GM18909 (cell line): ENCODE results near the gene SOCS2.
A peak's percentile ranks its signal among the peaks of the same experiment; 100 is the strongest.
"Not testable (repeated sequence)": the region's sequence is repeated elsewhere in the genome, so short reads cannot be mapped to it uniquely, and the experiment has no call there.

Experiments used
- ATAC-seq: cut with Tn5 transposase; IDR thresholded peaks from one replicate; pipeline ENCODE4 v1.9.1; 2021; ENCODE audit warnings: mild to moderate bottlenecking; ENCODE audit not compliant: unreplicated experiment, poor library complexity

SOCS2 gene, protein sequence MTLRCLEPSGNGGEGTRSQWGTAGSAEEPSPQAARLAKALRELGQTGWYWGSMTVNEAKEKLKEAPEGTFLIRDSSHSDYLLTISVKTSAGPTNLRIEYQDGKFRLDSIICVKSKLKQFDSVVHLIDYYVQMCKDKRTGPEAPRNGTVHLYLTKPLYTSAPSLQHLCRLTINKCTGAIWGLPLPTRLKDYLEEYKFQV

GRCh38 chr12:93571925-93572711, at the start of gene SOCS2:
Gene SOCS2, plus strand, starts transcription at chr12:93572675. Its CDS starts 223 bp downstream, at chr12:93572898.
- ATAC-seq, result no peak

DNA sequence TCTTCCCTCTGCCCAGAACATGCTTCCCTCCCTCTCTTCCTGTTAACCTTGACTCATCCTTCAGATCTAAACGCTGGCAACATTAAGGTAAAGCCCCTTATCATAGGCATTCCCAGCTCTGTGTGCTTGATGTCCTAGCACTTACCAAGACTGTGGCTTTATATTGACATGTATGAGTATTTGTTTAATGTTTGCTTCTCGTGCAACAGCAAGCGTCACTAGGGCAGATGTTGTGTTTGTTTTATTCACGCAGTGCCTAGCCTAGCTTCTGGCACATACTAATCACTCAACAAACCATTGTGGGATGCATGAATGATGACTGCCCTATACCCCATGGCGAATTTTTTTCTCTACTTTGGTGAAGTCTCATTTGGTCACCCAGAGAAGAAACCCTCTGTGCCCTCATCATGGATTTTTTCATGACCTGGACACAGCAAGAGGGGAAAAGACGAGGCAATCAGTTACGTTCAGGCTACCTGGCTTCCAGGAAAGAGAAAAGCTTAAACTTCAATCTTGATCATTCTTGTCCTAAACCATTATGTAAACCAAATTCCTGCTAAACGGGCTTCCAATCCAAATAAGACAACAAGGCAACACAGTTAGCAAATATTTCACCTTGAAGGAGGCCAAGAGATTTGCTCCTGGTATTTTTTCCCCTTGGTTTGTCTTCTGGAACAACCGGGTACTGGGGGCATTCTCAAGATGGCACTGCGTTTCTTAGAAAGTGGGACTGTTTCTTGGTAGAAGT, 47.9 kb upstream of the SOCS2 start:
- no peak for ATAC-seq

- ATAC-seq, result no peak
Measured at GRCh38 chr12:93526786-93527428, 45.6 kb upstream of the SOCS2 start.

DNA sequence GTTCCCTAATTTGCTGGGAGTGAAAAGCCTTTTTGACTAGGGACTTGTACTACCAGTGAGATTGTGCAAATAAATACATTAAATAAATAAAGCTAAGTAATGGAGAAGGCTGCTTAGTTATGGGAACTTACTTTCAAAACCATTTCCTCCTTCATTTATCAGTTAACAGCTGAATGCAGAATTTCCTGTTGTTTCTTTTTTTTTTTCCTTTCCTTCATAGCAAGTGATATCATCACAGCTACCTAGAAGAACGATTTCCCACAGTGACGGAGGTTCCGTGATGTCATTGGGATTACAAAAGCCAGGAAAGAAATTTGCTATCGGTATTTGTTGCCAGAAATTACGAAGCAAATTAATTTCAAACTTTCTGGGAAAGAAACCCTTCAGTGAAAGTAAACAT, 42.1 kb upstream of the SOCS2 start:
- no peak for ATAC-seq

- no peak for ATAC-seq
Measured at GRCh38 chr12:93533310-93533709, 39.2 kb upstream of the SOCS2 start.

DNA sequence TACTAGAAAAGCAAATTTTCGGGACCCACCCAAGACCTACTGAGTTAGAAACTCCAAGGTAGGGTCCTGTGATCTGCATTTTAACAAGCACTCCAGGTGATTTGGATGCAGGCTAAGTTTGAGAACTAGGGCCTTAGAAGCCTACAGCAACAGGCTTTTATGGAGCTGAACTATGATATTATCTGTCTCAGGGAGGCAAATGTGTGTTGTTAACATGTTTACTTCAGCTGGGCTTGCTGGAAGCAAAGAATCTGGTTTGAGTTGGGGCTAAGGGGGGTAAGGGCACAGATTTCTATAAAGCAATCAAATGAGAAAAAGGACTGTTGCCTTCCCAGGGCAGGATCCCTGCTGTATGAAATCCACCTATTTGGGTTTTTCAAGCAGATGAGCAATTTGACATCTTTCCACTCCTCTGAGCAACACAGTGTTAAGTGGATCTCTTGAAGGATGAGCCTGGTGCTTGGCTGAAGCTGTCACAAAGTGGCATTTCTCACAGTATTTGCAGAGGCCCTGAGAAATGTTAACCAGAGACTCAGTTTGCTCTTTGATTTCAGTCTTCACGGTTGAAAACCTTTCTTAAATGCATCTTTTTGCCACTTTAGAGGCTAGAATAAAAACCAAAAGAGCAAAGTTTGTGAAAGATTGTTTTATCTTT, 36.2 kb upstream of the SOCS2 start:
- peak; percentile 37 for ATAC-seq

GRCh38 chr12:93536766-93537488, 35.5 kb upstream of the SOCS2 start:
- ATAC-seq, result peak; percentile 93

DNA sequence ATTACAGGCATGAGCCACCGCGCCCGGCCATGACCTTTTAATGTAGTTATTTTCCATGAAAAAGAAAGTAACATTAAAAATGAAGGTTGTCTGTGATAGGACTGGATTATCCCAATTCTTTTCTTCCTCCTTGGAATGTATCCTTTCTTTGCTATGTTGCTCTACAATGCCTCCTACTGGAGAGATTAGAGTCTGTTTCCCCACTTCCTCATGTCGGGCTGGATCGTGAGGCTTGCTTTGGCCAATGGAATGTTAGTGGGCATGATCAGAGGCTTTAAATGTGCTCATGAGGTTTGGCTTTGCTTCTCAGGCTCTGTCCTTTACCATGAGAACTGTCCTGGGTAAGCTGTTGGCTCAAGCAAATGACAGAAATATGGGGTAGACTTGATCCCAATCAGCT, 34.7 kb upstream of the SOCS2 start:
- no peak for ATAC-seq

- ATAC-seq, result no peak
Measured at GRCh38 chr12:93539821-93540220, 32.7 kb upstream of the SOCS2 start.

DNA sequence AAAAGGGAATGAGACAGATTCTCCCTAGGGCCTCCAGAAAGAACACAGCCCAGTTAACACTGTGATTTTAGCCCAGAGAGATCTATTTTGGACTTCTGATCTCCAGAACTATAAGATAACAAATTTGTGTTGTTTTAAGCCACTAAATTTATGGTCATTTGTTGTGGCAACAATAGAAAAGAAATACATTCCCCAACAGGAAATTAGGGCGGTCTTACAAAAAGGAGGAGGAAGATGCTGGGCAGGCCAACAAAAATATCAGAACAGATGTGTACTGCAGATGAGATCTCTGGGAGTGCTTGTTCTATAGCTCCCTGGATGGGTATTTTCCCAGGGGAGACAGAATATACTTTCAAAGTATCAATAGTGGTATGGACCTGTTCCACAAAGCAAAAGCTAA, 32.0 kb upstream of the SOCS2 start:
- ATAC-seq, result no peak

- no peak for ATAC-seq
Measured at GRCh38 chr12:93541578-93542225, 30.8 kb upstream of the SOCS2 start.

DNA sequence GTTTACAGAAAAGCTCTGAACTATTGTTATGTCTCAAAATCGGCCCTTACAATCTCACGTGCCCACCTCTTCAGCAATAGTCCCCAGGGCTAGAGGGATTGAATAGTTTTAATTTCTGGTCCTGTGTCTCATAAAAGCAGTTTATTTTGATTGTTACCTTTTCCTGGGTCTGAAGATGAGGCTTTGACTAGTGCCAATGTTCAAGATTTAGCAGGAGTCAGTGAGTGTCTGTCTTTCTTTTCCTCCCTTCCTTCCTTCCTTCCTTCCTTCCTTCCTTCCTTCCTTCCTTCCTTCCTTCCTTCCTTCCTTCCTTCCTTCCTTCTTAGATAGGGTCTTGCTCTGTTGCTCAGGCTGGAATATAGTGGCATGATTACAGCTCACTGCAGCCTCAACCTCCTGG, 24.7 kb upstream of the SOCS2 start:
- no peak for ATAC-seq

DNA sequence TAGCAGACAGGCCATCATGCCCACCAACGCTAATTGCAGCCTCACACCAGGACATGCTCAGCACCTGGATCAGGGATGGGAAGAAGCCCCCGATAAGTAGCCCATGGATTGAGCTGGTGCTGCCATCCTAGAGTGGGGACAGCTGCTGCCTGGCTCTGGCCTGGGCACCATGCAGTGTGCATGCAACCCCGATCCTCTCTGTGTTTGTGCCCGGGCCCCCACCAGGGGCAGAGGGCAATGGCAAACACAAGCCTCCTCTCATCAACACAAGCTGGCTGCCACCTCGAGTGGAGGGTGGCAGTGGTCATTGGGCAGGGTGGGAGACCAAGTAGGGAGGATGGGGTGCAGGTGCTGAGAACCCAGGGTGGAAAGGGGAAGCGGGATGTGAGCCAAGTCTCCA, 23.3 kb upstream of the SOCS2 start:
- no peak for ATAC-seq

GRCh38 chr12:93550748-93551611, 21.5 kb upstream of the SOCS2 start:
- no peak for ATAC-seq

DNA sequence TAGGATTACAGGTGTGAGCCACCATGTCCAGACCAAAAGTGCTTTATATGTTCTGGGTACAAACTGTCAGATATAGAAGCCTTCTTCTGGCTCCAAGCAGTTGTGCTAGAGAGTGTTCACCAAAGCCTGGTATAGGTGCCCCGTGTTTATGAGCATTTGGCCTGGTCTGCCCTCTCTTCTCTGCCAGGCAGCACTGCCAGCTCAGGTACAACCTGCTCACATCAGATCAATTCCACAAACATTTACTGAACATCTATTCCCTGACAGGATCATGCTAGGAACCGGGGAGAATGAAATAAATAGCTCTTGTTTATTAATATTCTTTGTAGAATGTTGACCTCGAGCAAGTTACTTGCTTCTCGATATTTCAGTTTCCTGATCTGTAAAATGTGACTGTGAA, 20.0 kb upstream of the SOCS2 start:
- ATAC-seq, result no peak

- not testable (repeated sequence) for ATAC-seq
Measured at GRCh38 chr12:93557879-93558278, 14.6 kb upstream of the SOCS2 start.

GRCh38 chr12:93558685-93559084, 13.8 kb upstream of the SOCS2 start:
- ATAC-seq, result not testable (repeated sequence)

DNA sequence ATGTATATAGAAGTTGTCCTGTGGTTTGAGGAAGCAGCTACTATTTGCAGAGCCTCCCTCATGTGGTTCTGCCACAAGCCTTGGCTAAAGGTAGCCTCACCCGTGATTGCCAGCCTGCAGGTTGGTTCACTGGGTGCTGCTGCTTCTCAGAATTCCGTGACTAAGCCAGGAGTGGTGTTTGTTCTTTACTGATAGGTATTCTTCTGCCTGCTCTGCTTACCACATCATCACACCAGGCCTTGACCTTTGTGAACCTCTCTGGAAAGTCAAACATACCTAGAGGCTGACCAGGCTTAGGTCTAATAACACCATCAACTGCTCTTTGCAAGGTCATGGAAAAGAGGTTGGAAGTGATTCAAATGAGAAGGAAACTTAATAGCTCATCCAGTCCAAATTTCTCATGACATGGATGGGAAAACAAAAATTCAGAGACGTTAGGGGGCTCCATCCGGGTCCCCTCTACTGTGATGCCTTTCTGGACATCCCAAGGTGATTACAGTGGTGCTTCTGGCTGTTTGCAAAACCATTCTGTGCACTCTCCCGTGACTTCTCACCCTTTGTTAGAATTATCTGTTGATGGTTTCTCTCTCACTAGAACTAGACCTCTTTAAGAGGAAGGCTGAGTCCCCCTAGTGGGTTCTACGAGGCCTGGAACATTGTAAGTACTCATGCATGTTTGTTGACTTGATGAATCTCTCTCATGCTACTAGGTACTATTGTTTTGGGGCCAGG, 8.5 kb upstream of the SOCS2 start:
- no peak for ATAC-seq
